GM21717 (cell line): Measurements from ENCODE around the gene STMN1.

Experiments used
- ATAC-seq: cut with Tn5 transposase; IDR thresholded peaks from one replicate; pipeline ENCODE4 v1.9.1; 2021; ENCODE audit warnings: mild to moderate bottlenecking, moderate library complexity; ENCODE audit not compliant: unreplicated experiment

The STMN1 gene

GRCh38 chr1:25922056-25922970 is 16.1 kb upstream of the STMN1 start:
- ATAC-seq = no peak

- ATAC-seq = no peak
Measured at GRCh38 chr1:25918615-25919014, 12.4 kb upstream of the STMN1 start.

- no peak for ATAC-seq
Measured at GRCh38 chr1:25917996-25918395, 11.8 kb upstream of the STMN1 start.

- ATAC-seq = no peak
Measured at GRCh38 chr1:25916460-25916859, 10.2 kb upstream of the STMN1 start.

- ATAC-seq = no peak
Measured at GRCh38 chr1:25914074-25914995, 8.1 kb upstream of the STMN1 start.

- ATAC-seq = no peak
Measured at GRCh38 chr1:25913206-25913605, 7.0 kb upstream of the STMN1 start.

GRCh38 chr1:25912076-25912831 is 6.0 kb upstream of the STMN1 start:
- ATAC-seq = no peak

- ATAC-seq = no peak
Measured at GRCh38 chr1:25911162-25911561, 4.9 kb upstream of the STMN1 start.

- no peak for ATAC-seq
Measured at GRCh38 chr1:25909040-25909439, 2.8 kb upstream of the STMN1 start.

- ATAC-seq = no peak
Measured at GRCh38 chr1:25908161-25908560, 1.9 kb upstream of the STMN1 start.

- ATAC-seq = no peak
Measured at GRCh38 chr1:25907601-25908000, 1.4 kb upstream of the STMN1 start.

GRCh38 chr1:25906644-25907300 is 553 bp upstream of the STMN1 start:
- no peak for ATAC-seq

- ATAC-seq = peak; percentile 74
Measured at GRCh38 chr1:25904943-25905679, 1.1 kb downstream of the STMN1 start.

- ATAC-seq = no peak
Measured at GRCh38 chr1:25903986-25904385, 2.2 kb downstream of the STMN1 start.

GRCh38 chr1:25902462-25902861 is 3.8 kb downstream of the STMN1 start:
- no peak for ATAC-seq

- no peak for ATAC-seq
Measured at GRCh38 chr1:25900219-25900618, 6.0 kb downstream of the STMN1 start.

GRCh38 chr1:25899792-25900191 is 6.4 kb downstream of the STMN1 start:
- no peak for ATAC-seq

- no peak for ATAC-seq
Measured at GRCh38 chr1:25898223-25899015, 7.8 kb downstream of the STMN1 start.

GRCh38 chr1:25897754-25898153 is 8.5 kb downstream of the STMN1 start:
- ATAC-seq = no peak
